Kasumi-1 (cell line): ENCODE data around the gene EEF2KMT.
"Not testable (repeated sequence)": the region's sequence is repeated elsewhere in the genome, so short reads cannot be mapped to it uniquely, and the experiment has no call there.

Experiments
- DNase-seq, 2 experiments: peaks; one replicate each; lab custom pipeline; 2025; lab: John Stamatoyannopoulos, UW

The EEF2KMT gene

GRCh38 chr16:5097470-5098220 is at the start of gene EEF2KMT:
TSS of gene EEF2KMT (minus strand) at chr16:5097795. CDS start at chr16:5097739, 56 bp downstream.
- peak; percentile 81 to 85 for DNase-seq

DNA sequence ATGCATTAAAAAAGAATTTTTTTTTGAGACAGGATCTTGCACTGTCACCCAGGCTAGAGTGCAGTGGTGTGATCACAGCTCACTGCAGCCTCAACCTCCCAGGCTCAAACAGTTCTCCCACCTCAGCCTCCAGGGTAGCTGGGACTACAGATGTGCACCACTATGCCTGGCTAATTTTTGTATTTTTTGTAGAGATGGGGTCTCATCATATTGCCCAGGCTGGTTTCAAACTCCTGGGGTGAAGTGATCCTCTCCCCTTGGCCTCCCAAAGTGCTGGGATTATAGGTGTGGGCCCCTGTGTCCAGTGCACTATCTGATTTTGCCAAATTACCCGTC is 47.0 kb upstream of the EEF2KMT start:
- not testable (repeated sequence) for DNase-seq

GRCh38 chr16:5143761-5144620 is 46.4 kb upstream of the EEF2KMT start:
- no peak for DNase-seq

DNA sequence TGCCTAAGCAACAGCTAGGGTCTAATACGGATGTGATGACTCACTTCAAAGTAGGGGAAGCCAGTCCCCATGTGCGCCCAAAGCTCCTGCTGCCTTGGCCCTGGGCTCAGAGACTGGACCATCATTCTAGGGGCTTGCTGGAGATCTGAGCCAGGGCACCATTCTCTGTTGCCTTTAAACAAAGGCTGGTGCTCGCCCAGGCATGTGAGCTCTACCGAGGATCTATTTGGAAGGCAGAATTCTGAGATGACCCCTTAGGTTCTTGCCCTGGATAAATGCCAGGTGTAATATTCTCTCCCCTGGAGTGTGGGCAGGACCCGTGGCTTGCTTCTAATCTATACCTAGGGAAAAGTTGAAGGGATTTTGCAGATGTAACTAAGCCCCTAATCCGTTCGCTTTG is 42.6 kb upstream of the EEF2KMT start:
- DNase-seq, result not testable (repeated sequence)

DNA sequence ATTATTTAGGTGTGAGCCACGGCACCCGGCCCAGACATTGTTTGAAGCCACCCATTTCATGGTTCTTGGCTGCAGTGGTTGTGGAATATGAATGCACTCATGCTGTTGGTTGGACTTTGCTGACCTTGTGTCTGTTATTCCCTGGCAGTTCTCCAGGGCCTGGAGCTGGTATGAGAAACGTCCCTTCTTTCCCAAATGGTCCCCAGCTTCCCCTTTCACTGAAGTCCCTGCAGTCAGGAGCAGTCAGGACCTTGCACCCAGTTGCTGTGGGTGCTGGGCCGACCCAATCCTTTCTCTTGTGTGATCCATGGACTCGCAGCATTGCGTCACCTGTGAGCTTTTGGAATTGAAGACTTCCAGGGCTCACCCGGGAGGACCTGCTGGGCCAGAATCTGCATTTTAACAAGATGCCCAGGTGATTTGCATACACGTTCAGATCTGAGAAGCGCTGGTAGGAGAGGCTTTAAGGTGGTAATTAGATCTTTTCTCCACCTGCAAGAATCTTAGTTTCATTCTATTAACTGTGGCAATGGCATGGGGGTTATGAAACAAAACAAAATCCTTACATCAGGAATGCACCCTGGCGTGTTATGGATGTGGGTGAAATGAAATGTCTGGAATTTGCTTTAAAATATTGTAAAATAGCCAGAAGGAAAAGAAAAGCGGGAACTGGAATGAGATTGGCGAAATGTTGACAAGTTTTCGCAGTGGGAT is 37.3 kb upstream of the EEF2KMT start:
- not testable (repeated sequence) for DNase-seq

- DNase-seq, result not testable (repeated sequence)
Observed at GRCh38 chr16:5132915-5133600, 35.5 kb upstream of the EEF2KMT start.

DNA sequence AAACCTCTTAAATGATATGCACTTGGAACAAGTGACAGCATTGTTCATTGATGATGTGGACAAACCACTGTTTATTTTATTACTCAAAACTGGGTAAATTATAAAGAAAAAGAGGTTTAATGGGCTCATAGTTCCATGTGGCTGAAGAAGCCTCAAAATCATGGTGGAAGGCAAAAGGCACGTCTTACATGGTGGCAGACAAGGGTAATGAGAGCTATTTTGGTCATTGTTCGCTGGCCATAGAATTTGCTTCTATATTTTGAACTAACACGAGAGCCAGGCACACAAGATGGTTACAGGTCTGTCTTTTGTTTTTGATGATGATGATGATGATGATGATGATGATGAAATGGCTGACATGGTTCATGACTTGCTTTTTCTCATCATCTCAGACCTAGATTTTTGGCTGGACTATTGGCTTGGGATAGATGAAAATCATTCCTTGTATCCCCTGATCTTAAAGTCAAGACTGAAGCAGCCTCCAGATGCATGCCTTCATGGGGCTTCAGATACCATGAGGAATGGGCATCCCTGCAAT is 33.9 kb upstream of the EEF2KMT start:
- not testable (repeated sequence) for DNase-seq

GRCh38 chr16:5117300-5118087 is 19.9 kb upstream of the EEF2KMT start:
- DNase-seq, result not testable (repeated sequence)

- not testable (repeated sequence) for DNase-seq
Observed at GRCh38 chr16:5116780-5117295, 19.2 kb upstream of the EEF2KMT start.

- DNase-seq, result not testable (repeated sequence)
Observed at GRCh38 chr16:5110933-5111332, 13.3 kb upstream of the EEF2KMT start.

DNA sequence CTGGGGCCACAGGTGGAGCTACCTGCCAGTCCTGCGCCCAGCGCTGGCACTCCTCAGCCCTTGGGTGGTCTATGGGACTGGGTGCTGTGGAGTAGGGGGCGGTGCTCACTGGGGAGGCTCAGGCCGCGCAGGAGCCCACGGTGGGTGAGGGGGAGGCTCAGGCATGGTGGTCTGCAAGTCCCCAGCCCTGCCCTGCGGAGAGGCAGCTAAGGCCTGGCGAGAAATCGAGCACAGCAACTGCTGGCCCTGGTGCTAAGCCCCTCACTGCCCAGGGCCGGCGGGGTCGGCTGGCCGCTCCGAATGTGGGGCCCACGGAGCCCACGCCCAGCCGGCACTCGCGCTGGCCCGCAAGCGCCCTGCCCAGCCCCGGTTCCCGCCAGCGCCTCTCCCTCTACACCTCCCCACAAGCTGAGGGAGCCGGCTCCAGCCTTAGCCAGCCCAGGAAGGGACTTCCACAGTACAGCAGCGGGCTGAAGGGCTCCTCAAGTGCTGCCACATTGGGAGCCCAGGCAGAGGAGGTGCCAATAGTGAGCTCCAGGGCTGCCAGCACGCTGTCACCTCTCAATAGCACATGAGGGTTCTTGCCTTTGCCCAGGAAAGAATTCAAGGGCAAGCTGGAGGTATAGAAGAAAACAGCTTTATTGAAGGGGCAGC is 11.0 kb upstream of the EEF2KMT start:
- DNase-seq, result no peak

DNA sequence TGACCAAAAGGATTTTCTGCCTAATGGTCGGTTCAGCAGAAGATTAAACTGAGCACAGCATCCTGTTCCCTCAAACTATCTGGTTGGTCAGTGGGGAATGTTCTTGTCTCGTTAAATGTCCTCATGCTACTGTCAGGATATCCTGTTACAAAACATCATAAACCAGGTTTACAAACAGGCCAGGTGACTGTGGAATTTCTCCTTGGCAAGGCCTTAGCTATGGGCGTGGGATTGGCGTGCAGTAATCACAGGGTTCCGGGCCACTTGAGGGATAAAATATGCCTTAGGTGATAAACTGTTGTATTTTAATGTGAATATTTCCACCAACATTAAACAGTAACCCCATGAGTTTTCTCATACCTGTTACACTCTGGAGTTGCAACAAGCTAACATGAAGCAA is 7.4 kb upstream of the EEF2KMT start:
- not testable (repeated sequence) for DNase-seq

DNA sequence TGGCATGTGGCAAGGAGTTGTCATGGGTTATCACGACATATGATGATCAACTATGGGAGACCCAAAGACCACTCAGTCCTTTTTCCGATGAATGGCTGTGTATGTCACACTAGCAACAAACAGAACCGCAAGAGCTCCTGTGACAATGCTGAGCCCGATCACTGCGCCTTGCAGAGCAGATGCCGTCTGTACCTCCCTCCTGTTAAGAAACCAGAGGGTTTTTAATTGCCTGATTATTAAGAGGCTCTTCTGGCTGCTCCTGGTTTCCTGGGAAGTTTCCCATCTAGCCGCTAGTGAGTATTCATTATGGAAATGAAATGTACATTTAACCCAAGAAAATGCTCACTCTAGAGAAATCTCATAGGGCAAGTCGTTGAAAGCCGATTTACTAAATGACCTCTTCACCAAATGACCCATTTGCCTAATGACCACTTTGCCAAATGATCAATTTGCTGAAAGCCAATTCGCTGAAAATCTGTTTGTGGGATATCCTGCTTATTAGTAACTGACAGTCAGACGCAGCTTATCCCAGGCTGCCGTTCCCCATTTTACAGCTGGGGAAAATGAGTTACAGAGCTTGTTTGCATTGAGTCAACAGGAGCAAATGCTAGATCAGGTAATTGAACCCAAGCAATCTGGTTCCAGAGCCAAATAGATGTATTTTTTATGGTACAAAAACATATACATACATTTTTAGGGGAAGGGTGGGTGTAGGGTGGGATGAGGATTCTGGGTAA is 5.9 kb upstream of the EEF2KMT start:
- DNase-seq, result not testable (repeated sequence)

DNA sequence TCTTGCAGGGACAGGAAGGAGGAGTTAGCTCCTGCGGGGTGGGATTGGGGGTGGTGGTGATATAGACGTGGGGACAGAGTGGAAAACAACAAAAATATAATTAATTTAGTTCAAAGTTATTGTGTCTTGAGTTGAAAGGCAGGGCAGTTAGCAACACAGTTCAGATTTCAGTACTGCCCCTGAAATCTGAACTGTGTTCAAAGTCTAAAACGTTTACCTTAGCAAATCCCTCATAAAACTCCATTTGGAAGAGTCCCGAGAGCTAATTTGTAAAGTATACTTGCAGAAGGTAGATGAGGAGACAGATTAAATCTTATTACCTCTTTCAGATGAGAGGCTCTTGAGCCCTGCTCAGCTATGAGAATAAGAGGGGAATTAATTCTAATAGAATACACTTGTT is 1.6 kb upstream of the EEF2KMT start:
- DNase-seq, result not testable (repeated sequence)

GRCh38 chr16:5098221-5099159 is 895 bp upstream of the EEF2KMT start:
- peak in 1 of 2 experiments; percentile 6 for DNase-seq

DNA sequence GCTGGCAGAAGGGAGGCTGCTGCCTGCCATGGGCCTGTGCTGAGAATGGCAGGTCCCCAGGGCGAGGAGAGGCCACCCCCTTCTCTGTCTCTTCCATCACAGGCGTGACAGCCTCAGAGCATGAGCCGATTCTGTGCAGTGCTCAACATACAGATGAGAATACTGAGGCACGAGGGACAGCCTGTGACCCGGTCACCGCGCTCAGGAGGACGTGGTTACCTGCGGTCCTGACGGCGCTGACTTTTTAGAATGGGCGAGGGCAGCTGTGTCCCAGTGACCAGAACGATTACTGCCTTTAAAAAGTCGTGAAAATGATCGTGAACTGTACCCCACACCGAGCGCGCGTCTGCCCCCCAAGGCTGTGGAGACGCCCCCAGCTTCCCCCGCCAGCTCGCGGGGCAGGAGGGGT is 530 bp downstream of the EEF2KMT start:
- not testable (repeated sequence) for DNase-seq

GRCh38 chr16:5096437-5097060 is 1.0 kb downstream of the EEF2KMT start:
- DNase-seq, result not testable (repeated sequence)
